ENCODE data around the gene CRTC3. TPM values are rescaled to one million over a fixed set of nuclear protein-coding genes. Genes with fewer than 3 reads are reported as not detected.
A peak's percentile ranks its signal among the peaks of the same experiment; 100 is the strongest.
"Not testable (repeated sequence)": the region's sequence is repeated elsewhere in the genome, so short reads cannot be mapped to it uniquely, and the experiment has no call there.

The CRTC3 gene
- total RNA-seq, 2 experiments from 2014 or later, result 27.1 to 28.7 TPM

DNA sequence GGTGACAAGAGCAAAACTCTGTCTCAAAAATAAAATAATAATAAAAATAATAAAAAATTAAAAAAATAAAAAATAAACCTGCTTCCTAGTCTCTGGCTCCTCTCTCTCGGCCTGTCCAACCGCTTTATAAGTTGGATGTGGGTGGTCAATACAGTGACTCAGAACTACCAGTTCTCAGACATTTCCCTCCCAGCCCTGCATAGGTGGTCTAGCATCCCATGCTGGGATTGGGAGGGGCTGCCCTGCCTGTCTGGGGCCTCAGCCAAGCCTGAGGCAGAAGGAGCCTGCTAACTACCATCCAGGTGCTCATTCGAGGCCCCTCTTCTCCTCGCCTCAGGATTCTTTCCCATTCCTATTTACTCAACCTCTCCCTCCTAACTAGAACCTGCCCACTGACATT, 154.2 kb downstream of the CRTC3 start:
- H3K27me3 Mint-ChIP-seq, result no peaks in the 10 kb centered on the region
- no peak for DNase-seq
- H3K4me3 Mint-ChIP-seq, result no peak overlapping the region
- TF ChIP-seq, protein P1, sequence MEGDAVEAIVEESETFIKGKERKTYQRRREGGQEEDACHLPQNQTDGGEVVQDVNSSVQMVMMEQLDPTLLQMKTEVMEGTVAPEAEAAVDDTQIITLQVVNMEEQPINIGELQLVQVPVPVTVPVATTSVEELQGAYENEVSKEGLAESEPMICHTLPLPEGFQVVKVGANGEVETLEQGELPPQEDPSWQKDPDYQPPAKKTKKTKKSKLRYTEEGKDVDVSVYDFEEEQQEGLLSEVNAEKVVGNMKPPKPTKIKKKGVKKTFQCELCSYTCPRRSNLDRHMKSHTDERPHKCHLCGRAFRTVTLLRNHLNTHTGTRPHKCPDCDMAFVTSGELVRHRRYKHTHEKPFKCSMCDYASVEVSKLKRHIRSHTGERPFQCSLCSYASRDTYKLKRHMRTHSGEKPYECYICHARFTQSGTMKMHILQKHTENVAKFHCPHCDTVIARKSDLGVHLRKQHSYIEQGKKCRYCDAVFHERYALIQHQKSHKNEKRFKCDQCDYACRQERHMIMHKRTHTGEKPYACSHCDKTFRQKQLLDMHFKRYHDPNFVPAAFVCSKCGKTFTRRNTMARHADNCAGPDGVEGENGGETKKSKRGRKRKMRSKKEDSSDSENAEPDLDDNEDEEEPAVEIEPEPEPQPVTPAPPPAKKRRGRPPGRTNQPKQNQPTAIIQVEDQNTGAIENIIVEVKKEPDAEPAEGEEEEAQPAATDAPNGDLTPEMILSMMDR (IDR thresholded peaks at IDR 0.05), result no peak
- intact Hi-C loops (cut with micrococcal nuclease), result no loop called here
- H3K4me1 Mint-ChIP-seq (ENCODE audit: low read depth), result peaks cover 50% of the 10 kb centered on the region
- peak overlapping the region; percentile 20 for H3K27ac Mint-ChIP-seq
- ATAC-seq, result no peak
- peaks cover 2% of the 10 kb centered on the region for H3K9me3 Mint-ChIP-seq
- ChIA-PET POLR2A (interaction anchor here (2.6 kb wide), 1 partner anchor 18 kb away, joined by 16 read pairs; no protein-coding TSS in a partner anchor), CTCF (interaction anchor here (3.9 kb wide), 1 partner anchor 36 kb away, joined by 16 read pairs; no protein-coding TSS in a partner anchor)
- H3K36me3 Mint-ChIP-seq (ENCODE audit: low read depth), result no peaks in the 10 kb centered on the region

DNA sequence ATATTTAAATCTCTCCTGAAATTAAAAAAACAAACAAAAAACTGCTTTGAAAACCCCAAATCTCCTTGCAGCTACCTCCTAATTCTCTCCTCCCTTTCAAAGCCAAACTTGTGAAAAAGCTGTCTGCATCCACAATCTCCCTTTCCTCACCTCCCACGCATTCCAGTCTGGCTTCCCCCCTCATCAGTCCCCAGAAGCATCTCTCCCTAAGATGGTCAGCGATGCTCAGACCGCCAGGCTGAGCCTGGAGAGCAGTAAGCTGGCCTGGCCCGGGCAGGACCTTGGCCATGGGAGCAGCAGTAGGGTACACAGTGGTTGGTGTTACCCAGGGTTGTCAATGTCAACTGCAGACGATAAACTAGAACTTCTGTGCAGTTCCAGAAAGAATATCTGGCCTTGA, 154.6 kb downstream of the CRTC3 start:
- Mint-ChIP-seq H3K36me3 (ENCODE audit: low read depth) (no peaks in the 10 kb centered on the region), H3K27me3 (no peaks in the 10 kb centered on the region), H3K4me1 (ENCODE audit: low read depth) (peaks cover 47% of the 10 kb centered on the region), H3K27ac (peak overlapping the region; percentile 20), H3K9me3 (peaks cover 2% of the 10 kb centered on the region), H3K4me3 (no peak overlapping the region)
- ChIA-PET CTCF (interaction anchor here (3.9 kb wide), 1 partner anchor 36 kb away, joined by 16 read pairs; no protein-coding TSS in a partner anchor), POLR2A (interaction anchor here (2.6 kb wide), 1 partner anchor 19 kb away, joined by 16 read pairs; no protein-coding TSS in a partner anchor)
- intact Hi-C loops (cut with micrococcal nuclease), result no loop called here
- TF ChIP-seq, protein P1 (IDR thresholded peaks at IDR 0.05), result no peak
- DNase-seq (no peak), ATAC-seq (no peak)

DNA sequence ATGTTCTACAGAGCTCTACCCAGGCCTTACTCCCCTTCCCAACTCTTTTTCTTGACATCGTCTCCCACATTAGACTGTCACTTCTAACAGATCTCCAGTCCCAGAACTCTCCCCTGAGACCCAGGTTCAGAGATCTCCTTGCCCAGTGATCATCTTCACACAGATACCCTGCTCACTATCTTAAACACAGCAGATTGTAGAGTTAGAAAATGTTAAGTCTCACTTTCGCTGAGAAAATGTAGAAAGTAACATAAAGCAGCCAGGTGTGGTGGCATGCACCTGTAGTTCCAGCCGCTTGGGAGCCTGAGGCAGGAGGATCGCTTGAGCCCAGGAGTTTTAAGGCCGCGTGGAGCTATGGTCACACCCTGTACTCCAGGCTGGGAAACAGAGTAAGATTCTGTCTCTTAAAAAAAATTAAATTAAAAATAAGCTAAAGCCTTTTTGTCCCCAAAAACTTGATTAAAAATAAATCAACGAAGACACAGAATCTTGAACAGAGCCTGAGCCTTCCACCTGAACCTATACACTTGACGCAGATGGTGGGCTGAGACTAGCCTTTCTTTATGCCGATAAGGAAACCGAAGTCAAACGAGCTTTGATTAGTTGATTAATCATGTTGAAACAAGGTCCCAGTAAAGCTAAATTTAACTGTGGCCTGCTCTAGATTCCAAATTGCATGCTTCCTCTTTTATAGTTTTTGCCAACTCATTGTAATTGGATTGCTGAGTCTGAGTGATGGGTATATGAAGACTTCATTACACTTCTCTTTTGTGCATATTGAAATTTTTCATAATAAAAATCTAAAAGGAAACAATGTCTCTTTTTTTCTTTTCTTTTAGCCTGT, 156.1 kb downstream of the CRTC3 start:
- DNase-seq (no peak), ATAC-seq (peak; percentile 6)
- Mint-ChIP-seq H3K27ac (peak overlapping the region; percentile 97), H3K36me3 (ENCODE audit: low read depth) (no peaks in the 10 kb centered on the region), H3K9me3 (peaks cover 4% of the 10 kb centered on the region), H3K4me3 (no peak overlapping the region), H3K4me1 (ENCODE audit: low read depth) (peaks cover 35% of the 10 kb centered on the region), H3K27me3 (no peaks in the 10 kb centered on the region)
- TF ChIP-seq, protein P1 (IDR thresholded peaks at IDR 0.05), result no peak
- CTCF ChIA-PET, result interaction anchor here (1.5 to 3.9 kb wide), 5 partner anchors 9 to 247 kb away, joined by 3 to 16 read pairs (median 6); partner anchors contain the start of gene HDDC3
- intact Hi-C loops (cut with micrococcal nuclease), result no loop called here
- POLR2A ChIA-PET, result interaction anchor here (1.0 to 2.6 kb wide), 7 partner anchors 16 to 217 kb away, joined by 3 to 16 read pairs (median 4); no protein-coding TSS in a partner anchor

DNA sequence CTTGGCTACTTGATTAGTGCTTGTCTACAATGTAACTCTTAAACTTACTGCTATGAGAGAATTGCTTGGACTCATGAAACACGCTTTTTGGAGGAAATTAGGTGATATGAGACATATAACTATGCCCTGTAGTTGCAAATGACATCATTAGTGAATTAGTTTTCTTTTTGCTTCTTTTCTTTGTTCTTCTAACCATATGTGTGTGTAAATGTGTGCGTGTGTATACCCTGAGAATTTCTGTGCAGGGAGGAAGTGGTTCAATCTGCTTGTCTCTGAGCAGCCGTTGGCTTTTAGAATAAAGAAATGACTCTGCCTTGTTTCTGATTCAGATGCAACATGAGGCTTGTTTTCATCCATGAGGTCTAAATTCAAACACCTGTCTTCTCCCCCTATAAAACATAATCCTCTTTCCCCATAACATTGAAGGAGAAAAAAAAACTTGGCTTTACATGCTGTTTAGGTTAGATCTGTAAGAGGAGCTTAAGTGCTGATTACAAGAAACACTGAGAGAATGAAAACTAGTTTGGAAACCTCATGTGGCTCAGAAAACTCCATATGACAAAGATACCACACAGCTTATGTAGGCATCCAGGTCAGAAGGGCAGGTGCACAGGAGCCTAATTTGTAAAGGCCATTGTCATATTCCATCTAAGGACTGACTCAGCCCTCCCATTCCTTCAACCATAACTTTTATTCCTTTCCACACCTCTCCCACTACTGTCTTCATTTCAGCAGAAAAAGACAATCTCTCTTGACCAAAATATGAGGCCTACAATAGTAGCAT, 156.9 kb downstream of the CRTC3 start:
- ChIA-PET POLR2A (interaction anchor here (0.6 to 2.6 kb wide), 12 partner anchors 11 to 216 kb away, joined by 3 to 16 read pairs (median 4); partner anchors contain the start of gene BLM), CTCF (interaction anchor here (0.8 to 3.9 kb wide), 6 partner anchors 8 to 246 kb away, joined by 3 to 16 read pairs (median 6); partner anchors contain the start of gene HDDC3)
- peaks cover 35% of the 10 kb centered on the region for H3K4me1 Mint-ChIP-seq (ENCODE audit: low read depth)
- peak overlapping the region; percentile 25 for H3K4me3 Mint-ChIP-seq
- peaks cover 4% of the 10 kb centered on the region for H3K9me3 Mint-ChIP-seq
- H3K27ac Mint-ChIP-seq, result peak overlapping the region; percentile 97
- peak; percentile 95 for ATAC-seq
- H3K36me3 Mint-ChIP-seq (ENCODE audit: low read depth), result no peaks in the 10 kb centered on the region
- DNase-seq, result peak; percentile 60
- intact Hi-C loops (cut with micrococcal nuclease), result no loop called here
- TF ChIP-seq, protein P1 (IDR thresholded peaks at IDR 0.05), result no peak
- H3K27me3 Mint-ChIP-seq, result no peaks in the 10 kb centered on the region

DNA sequence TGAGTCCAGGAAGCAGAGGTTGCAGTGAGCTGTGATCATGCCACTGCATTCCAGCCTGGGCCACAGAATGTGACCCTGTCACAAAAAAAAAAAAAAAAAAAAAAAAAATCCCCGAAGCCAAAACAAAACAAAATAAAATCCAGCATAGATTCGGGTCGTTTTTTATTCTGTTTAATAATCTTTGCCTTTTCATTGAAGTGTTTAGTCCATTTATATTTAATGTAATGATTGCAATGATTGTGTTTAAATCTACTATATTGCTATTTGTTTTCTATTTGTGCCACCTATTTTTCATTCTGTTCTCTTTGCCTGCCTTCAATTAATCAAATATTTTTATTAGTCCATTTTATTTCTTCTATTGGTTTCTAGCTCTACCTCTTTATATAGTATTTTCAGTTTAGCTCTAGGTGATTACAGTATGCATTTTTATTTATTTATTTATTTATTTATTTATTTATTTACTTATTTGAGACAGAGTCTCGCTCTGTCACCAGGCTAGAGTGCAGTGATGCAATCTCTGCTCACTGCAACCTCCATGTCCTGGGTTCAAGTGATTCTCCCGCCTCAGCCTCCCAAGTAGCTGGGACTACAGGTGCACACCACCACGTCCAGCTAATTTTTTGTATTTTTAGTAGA, 159.7 kb downstream of the CRTC3 start:
- H3K27me3 Mint-ChIP-seq; ATAC-seq; H3K36me3 Mint-ChIP-seq (ENCODE audit: low read depth); H3K27ac Mint-ChIP-seq; H3K9me3 Mint-ChIP-seq; intact Hi-C loops (cut with micrococcal nuclease); H3K4me3 Mint-ChIP-seq; POLR2A ChIA-PET; DNase-seq: not testable (repeated sequence)
- CTCF ChIA-PET, result interaction anchor here (0.9 to 1.3 kb wide), 2 partner anchors 12 to 196 kb away, joined by 3 read pairs; no protein-coding TSS in a partner anchor
- peaks cover 34% of the 10 kb centered on the region for H3K4me1 Mint-ChIP-seq (ENCODE audit: low read depth)

All from activated CD8-positive, alpha-beta T cell treated with anti-CD3 and anti-CD28 coated beads for 36 hours (primary cell).